Activated B cell treated with CpG ODN at 0.5 μM for 24 hours (primary cell): ENCODE results near the gene RAPH1. TPM values are rescaled to one million over a fixed set of nuclear protein-coding genes. Genes with fewer than 3 reads are reported as not detected.

Experiments
- ATAC-seq: fragments of 200-7000 bp; cut with Tn5 transposase; one replicate; pipeline ENCODE4 v1.10.0; 2021; ENCODE audit warnings: low read depth, mild to moderate bottlenecking, moderate library complexity
- CTCF ChIA-PET: fragments of 350-600 bp; sonication (Branson Sonifier 250); formaldehyde crosslinking; loops from one replicate; lab custom pipeline; 2021; ENCODE audit warnings: antibody characterized with exemption; lab: Charles Lee
- POLR2A ChIA-PET: fragments of 350-600 bp; sonication (Branson Sonifier 250); formaldehyde crosslinking; loops from one replicate; lab custom pipeline; 2021; ENCODE audit warnings: antibody characterized with exemption; lab: Charles Lee
- DNase-seq: peaks from one replicate; pipeline ENCODE4 v3.0.0; 2022
- H3K27ac Mint-ChIP-seq: one replicate; pipeline ENCODE4 v1.8.0; 2020; ENCODE audit warnings: mixed read lengths
- H3K27me3 Mint-ChIP-seq: one replicate; pipeline ENCODE4 v1.8.0; 2021; ENCODE audit warnings: mixed read lengths
- H3K36me3 Mint-ChIP-seq: one replicate; pipeline ENCODE4 v1.8.0; 2021; ENCODE audit warnings: low read depth, mixed read lengths
- H3K4me1 Mint-ChIP-seq: one replicate; pipeline ENCODE4 v1.8.0; 2021; ENCODE audit warnings: mixed read lengths
- H3K4me3 Mint-ChIP-seq: one replicate; pipeline ENCODE4 v1.8.0; 2020; ENCODE audit warnings: mild to moderate bottlenecking, mixed read lengths
- H3K9me3 Mint-ChIP-seq: one replicate; pipeline ENCODE4 v1.8.0; 2020; ENCODE audit warnings: mixed read lengths
- CTCF ChIP-seq: fragments of 200-600 bp; IDR thresholded peaks from one replicate; pipeline ENCODE4 v1.8.0; 2022; ENCODE audit warnings: antibody characterized with exemption, mild to moderate bottlenecking
- intact Hi-C: fragments of 100-400 bp; cut with micrococcal nuclease; formaldehyde crosslinking; loops from one replicate; pipeline ENCODE4 v1.15.1; 2024
- total RNA-seq: library from RNA; stranded (reverse); gene quantifications from 2 replicates; pipeline ENCODE4 v1.2.3, GENCODE V29; 2022

The RAPH1 gene, protein sequence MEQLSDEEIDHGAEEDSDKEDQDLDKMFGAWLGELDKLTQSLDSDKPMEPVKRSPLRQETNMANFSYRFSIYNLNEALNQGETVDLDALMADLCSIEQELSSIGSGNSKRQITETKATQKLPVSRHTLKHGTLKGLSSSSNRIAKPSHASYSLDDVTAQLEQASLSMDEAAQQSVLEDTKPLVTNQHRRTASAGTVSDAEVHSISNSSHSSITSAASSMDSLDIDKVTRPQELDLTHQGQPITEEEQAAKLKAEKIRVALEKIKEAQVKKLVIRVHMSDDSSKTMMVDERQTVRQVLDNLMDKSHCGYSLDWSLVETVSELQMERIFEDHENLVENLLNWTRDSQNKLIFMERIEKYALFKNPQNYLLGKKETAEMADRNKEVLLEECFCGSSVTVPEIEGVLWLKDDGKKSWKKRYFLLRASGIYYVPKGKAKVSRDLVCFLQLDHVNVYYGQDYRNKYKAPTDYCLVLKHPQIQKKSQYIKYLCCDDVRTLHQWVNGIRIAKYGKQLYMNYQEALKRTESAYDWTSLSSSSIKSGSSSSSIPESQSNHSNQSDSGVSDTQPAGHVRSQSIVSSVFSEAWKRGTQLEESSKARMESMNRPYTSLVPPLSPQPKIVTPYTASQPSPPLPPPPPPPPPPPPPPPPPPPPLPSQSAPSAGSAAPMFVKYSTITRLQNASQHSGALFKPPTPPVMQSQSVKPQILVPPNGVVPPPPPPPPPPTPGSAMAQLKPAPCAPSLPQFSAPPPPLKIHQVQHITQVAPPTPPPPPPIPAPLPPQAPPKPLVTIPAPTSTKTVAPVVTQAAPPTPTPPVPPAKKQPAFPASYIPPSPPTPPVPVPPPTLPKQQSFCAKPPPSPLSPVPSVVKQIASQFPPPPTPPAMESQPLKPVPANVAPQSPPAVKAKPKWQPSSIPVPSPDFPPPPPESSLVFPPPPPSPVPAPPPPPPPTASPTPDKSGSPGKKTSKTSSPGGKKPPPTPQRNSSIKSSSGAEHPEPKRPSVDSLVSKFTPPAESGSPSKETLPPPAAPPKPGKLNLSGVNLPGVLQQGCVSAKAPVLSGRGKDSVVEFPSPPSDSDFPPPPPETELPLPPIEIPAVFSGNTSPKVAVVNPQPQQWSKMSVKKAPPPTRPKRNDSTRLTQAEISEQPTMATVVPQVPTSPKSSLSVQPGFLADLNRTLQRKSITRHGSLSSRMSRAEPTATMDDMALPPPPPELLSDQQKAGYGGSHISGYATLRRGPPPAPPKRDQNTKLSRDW
- 0.11 and 0.20 TPM in 2 replicates for total RNA-seq

- no peak within 1 kb of the TSS for H3K27ac Mint-ChIP-seq
- peaks cover 14% of the 10 kb centered on the region for H3K4me1 Mint-ChIP-seq
- H3K4me3 Mint-ChIP-seq, result peak within 1 kb of the TSS; percentile 83
- H3K27me3 Mint-ChIP-seq, result peaks cover 57% of the 10 kb centered on the region
- H3K9me3 Mint-ChIP-seq, result peaks cover 17% of the 10 kb centered on the region
- ChIA-PET POLR2A (no interaction called here), CTCF (no interaction called here)
- DNase-seq (peak; percentile 27), ATAC-seq (peak; percentile 77)
- TF ChIP-seq CTCF, result no peak
- intact Hi-C loops, result no loop called here
- H3K36me3 Mint-ChIP-seq, result no peaks in the 10 kb centered on the region
Measured at GRCh38 chr2:203535078-203535783, at the start of gene RAPH1. Gene RAPH1, minus strand, starts transcription at chr2:203535301. Its CDS starts 39,948 bp downstream, at chr2:203495353.

- H3K4me1 Mint-ChIP-seq, result peaks cover 2% of the 10 kb centered on the region
- H3K36me3 Mint-ChIP-seq, result no peaks in the 10 kb centered on the region
- DNase-seq (no peak), ATAC-seq (no peak)
- H3K9me3 Mint-ChIP-seq, result no peaks in the 10 kb centered on the region
- H3K27me3 Mint-ChIP-seq, result peaks cover 47% of the 10 kb centered on the region
- ChIA-PET POLR2A (no interaction called here), CTCF (no interaction called here)
- H3K4me3 Mint-ChIP-seq, result no peak overlapping the region
- no peak for TF ChIP-seq CTCF
- intact Hi-C loops, result no loop called here
- H3K27ac Mint-ChIP-seq, result no peak overlapping the region
Measured at GRCh38 chr2:203584784-203585183, 49.7 kb upstream of the RAPH1 start.

DNA sequence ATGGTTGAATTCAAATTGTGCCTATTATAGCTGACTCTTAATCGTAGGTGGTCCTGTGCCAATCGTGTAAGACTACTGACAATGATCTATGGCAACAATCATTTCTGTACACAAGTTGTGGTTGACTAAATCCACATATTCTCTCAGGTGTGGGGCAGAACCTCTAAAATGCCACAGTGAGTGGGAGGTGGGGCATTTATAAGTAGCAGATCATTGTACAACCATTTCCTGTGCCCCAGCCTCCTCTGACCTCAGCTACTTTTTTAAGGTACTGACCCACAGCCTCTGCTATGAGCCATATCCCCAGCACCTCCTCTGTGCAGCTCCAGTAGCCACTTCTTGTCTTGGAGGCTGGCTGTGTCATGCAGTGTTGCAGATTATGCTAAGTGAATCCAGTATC lies 48.6 kb upstream of the RAPH1 start:
- H3K27ac Mint-ChIP-seq, result no peak overlapping the region
- ChIA-PET POLR2A (interaction anchor here (0.5 kb wide), 1 partner anchor 14 kb away, joined by 3 read pairs; no protein-coding TSS in a partner anchor), CTCF (no interaction called here)
- no peak for TF ChIP-seq CTCF
- DNase-seq (no peak), ATAC-seq (no peak)
- no peaks in the 10 kb centered on the region for H3K36me3 Mint-ChIP-seq
- H3K9me3 Mint-ChIP-seq, result no peaks in the 10 kb centered on the region
- peaks cover 2% of the 10 kb centered on the region for H3K4me1 Mint-ChIP-seq
- no peak overlapping the region for H3K4me3 Mint-ChIP-seq
- peaks cover 52% of the 10 kb centered on the region for H3K27me3 Mint-ChIP-seq
- intact Hi-C loops, result no loop called here

DNA sequence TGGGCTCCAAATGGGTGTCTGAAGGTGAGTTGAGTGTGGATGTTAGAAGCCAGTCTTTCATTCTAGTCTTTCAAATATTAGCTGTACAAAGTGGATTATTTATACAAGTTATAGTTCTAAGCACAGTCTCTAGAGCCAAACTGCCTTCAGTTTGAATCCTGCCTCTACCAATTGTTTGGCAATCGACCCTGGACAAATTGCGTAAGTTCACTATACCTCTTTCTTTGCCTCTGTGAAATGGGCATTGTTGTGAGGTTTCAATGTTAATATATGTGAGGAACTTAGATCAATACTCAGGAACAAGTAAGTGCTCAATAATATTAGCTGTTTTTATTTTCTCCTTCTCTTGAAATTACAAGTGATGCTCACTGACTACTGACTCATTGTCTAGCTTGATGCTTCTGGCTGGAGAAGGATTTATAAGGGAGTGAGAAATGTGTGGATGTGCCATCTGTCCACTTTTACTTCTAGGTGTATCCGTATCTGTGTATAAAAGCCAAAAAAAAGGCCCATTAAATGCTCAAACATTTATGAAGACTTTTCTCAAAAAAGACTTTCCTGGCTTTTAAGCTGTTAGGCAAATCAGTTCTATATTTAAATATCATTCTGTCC lies 48.1 kb upstream of the RAPH1 start:
- no peaks in the 10 kb centered on the region for H3K9me3 Mint-ChIP-seq
- intact Hi-C loops, result no loop called here
- CTCF ChIA-PET, result no interaction called here
- H3K27ac Mint-ChIP-seq, result no peak overlapping the region
- TF ChIP-seq CTCF, result no peak
- H3K27me3 Mint-ChIP-seq, result peaks cover 56% of the 10 kb centered on the region
- H3K4me3 Mint-ChIP-seq, result no peak overlapping the region
- DNase-seq (no peak), ATAC-seq (no peak)
- peaks cover 2% of the 10 kb centered on the region for H3K4me1 Mint-ChIP-seq
- H3K36me3 Mint-ChIP-seq, result no peaks in the 10 kb centered on the region
- POLR2A ChIA-PET, result interaction anchor here (0.5 kb wide), 1 partner anchor 15 kb away, joined by 3 read pairs; no protein-coding TSS in a partner anchor
